ENCODE results near the gene DOHH.

- TF ChIP-seq CTCF (IDR thresholded peaks at IDR 0.05; ENCODE audit: low read length) (no peak), EZH2 (IDR thresholded peaks at IDR 0.05; ENCODE audit: borderline replicate concordance, low read length) (no peak)
Observed at GRCh38 chr19:3532154-3532786, 31.8 kb upstream of the DOHH start.
